NCI-H1417 treated with DMSO at 0.1 percent for 48 hours (cell line): ENCODE measurements around the gene CSKMT.
"Not testable (repeated sequence)": the region's sequence is repeated elsewhere in the genome, so short reads cannot be mapped to it uniquely, and the experiment has no call there.

Experiments used
- DNase-seq: peaks from one replicate; lab custom pipeline; 2025; lab: John Stamatoyannopoulos, UW

CSKMT gene

DNA sequence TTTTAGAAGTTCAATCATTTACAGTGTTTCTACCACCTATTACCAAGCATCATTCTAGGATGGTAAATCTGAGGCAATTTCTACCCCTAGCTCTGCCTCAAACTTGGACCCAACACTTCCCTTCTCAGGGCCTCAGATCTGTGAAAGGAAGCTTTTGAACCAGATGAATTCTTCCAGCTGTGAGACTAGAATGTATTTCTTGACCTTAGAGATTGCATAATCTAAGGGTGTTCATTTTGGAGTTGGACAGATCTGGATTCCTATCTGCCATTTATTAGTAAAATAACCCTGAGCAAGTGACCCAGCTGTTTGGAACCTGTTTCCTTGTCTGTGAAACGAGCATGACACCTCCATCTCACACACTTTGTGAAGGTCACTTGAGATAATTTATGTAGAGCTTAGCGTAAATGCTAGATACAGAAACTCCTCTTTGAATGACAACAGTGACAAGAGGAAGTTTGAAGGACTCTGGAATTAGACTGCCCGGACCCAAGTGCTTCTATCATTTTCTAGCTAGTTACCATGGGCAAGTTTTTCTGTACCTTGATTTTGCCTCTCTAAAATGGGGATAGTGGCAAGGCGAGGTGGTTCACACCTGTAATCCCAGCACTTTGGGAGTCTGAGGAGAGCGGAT lies 8.2 kb upstream of the CSKMT start:
- no peak for DNase-seq

DNA sequence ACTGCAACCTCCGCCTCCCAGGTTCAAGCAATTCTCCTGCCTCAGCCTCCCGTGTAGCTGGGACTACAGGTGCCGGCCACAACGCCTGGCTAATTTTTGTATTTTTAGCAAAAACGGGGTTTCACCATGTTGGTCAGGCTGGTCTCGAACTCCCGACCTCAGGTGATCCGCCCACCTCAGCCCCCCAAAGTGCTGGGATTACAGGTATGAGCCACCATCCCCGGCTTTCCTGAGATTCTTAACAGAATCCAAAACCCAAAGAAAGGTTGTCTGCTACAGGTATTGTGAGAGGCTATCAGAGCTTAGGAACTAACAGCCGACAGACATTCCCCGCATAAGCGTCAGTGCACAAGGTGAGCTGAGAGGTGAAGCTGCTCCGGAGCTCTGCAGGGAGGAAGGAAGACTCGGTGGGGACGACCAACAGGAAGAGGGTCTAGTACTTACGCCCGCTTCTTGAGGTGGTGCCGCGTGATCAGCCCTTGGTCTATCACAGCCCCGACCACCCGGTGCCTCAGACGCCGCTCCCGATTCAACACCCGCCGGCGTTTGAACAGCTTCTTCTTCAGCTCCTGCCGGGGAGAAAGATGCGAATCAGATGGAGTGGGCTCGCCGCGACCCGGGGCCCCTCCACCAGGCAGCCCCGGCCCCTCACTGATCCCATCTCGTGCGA lies 572 bp upstream of the CSKMT start:
- DNase-seq, result peak; percentile 51

DNA sequence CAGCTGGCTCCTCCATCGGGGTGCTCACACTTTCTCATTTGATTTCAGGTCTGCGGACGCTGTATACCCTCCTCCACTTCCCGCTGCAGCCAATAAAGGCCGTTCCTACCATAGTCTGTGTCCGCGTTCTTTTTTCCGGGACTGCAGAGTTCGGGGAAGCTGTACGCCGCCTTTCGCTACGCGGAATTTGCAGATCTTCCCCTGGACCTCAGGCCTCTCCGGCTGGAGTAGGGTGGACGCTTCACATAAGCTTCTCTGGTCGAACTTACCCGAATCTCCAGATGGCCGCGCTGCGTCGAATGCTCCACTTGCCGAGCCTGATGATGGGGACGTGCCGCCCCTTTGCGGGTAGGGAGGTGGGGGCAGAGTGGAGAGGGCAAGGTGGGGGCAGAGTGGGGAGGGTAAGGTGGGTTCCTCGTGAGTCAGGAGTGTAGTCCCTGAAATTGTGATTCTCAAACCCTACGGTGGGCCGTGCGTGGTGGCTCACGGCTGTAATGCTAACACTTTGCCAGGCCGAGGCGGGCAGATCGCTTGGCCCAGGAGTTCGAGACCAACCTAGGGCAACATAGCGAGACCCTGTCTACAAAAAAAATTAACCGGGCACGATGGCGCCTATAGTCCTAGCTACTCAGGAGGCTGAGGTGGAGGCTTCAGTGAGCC lies 617 bp downstream of the CSKMT start:
- no peak for DNase-seq

DNA sequence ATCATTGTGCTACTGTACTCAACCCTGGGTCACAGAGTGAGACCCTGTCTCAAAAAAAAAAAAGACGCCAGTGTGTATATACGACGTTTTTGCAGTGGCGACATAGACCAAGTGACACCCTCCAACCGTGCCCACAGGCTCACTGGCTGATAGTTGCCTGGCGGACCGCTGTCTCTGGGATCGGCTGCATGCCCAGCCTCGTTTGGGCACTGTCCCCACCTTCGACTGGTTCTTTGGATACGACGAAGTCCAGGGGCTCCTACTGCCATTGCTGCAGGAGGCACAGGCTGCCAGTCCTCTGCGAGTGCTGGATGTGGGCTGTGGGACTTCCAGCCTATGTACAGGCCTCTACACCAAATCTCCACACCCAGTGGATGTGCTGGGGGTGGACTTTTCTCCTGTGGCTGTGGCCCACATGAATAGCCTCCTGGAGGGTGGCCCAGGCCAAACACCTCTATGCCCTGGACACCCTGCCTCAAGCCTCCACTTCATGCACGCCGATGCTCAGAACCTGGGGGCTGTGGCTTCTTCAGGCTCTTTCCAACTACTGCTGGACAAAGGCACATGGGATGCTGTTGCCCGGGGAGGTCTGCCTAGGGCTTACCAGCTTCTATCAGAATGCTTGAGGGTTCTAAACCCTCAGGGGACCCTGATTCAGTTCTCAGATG lies 1.3 kb downstream of the CSKMT start:
- no peak for DNase-seq

DNA sequence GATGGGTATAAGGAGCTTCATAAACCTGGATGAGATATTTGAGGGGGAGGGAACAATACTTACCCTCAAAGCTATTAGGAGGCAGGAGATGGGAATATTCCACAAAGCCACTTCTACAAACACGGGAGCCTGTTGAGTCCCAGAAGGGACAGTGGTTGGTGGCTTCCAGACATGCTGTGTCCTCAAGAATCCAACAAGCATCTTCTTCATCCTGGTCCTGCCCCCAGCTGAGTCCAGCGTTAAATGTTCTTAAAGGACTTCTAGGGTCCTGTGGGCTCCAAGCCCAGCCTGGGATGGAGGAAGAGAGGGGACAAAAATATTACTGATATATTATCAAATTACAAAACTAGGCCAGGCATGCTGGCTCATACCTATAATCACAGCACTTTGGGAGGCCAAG lies 2.3 kb downstream of the CSKMT start:
- no peak for DNase-seq

DNA sequence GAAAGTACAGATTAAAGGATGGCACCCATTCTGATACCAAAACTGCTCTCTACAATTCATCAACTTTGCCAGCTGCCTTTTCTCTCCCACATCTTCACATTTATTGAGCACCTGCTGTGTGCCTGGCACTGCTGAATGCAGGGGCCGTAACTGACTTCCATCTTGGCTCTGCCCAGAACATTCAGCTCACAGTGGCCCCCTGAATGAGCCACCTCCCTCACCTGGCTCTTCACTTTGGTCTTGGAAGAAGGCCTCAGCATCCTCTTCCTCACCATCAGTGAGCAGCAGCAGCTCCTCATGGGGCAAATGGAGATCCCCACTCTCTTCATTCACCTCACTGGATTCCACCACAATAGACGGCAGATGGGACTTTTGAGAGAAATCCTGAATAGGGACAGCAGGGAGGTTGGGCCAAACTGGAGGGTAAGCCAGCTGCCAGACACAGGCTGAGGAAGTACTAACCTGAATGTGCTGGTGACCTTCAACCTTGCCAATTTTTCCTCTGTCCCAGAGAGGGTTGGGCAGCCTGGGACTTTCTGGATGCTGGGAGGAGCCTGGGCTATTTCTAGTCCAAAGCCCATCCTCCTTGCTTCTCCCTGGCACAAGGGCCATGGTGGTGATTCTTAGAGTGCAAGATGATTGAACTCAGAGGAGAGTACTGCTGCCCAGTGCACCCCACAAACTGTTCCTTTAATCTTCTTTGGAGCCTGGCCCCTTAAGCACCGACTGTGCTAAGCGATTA lies 4.5 kb downstream of the CSKMT start:
- no peak for DNase-seq

DNA sequence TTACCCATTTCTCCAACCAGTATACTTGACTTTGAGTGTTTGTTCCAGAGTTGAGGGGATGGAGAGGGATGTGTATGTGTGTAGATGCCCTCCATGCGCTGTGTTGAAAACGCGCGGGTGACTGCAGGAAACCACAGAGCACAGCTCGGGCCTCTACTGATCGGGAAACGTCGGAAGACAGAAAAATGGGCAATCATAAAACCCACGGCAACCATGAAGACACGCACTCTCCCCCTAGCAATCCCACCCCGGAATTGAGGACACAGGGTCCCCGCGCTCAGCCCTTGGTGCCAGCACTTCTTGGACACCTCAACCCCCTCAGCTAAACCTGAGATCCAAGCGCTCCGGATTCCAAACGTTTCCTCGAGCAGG lies 6.1 kb downstream of the CSKMT start:
- no peak for DNase-seq

DNA sequence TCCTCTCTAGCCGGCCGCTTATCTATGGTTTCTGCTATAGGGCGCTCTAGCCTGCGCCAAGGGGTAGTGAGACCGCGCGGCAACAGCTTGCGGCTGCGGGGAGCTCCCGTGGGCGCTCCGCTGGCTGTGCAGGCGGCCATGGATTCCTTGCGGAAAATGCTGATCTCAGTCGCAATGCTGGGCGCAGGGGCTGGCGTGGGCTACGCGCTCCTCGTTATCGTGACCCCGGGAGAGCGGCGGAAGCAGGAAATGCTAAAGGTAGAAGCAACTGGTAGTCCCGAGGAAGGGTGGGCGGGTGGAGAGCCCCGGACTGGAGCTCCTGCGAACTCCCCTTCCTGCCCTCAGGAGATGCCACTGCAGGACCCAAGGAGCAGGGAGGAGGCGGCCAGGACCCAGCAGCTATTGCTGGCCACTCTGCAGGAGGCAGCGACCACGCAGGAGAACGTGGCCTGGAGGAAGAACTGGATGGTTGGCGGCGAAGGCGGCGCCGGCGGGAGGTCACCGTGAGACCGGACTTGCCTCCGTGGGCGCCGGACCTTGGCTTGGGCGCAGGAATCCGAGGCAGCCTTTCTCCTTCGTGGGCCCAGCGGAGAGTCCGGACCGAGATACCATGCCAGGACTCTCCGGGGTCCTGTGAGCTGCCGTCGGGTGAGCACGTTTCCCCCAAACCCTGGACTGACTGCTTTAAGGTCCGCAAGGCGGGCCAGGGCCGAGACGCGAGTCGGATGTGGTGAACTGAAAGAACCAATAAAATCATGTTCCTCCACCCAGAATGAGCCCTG lies 6.7 kb downstream of the CSKMT start, which contains the start of the genes LBHD1 and UQCC3:
LBHD1 (minus strand) TSS at position 660 of the 782 bp plus-strand sequence. CDS start 2,236 bp downstream, outside the sequence.
UQCC3 (plus strand) TSS at position 66 of the 782 bp plus-strand sequence; CDS start at position 139, 73 bp downstream.
- peak; percentile 20 for DNase-seq

DNA sequence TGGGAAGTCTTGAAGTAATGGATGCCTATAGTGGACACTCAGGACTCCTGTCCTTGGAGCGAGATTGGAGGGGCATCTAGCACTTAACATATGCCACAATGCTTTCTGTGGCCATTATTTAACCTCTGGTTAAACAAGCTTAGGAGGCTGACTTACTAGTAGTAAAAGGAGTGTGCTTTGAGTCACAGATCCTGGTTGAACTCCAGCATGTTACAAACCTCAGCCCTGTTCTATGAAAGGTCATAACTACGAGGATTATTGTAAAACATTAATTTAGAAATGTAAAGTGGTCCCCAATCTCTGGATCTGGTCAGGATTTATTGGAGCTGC lies 8.0 kb downstream of the CSKMT start:
- DNase-seq, result no peak

DNA sequence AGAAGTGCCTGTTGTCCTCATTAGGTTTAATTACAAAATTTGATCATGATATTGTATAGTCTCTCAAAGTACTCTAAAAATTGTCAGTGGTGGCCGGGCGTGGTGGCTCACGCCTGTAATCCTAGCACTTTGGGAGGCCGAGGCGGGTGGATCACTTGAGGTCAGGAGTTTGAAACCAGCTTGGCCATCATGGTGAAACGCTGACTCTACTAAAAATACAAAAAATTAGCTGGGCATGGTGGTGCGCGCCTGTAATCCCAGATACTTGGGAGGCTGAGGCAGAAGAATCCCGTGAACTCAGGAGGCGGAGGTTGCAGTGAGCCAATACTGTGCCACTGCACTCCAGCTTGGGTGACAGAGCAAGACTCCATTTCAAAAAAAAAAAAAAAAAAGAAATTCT lies 10.3 kb downstream of the CSKMT start:
- not testable (repeated sequence) for DNase-seq

DNA sequence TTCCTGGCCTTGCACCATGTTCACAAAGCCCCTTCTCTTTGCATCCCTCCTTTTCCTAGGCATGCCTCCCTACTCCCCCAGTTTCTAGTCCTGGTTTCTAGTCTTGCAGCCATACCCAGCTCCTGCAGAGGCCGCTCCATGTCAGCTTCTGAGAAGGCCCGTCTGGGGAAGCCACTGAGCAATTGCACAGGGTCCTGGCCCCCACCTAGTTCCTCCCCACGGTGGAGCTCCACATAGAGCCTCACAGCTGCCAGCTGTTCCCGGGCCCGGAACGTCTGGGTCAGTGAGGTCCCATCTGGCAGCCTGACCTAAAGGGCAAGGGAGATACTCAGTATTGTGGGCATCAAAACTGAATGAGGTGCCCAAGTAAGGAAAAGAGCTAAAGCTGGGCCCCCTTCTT lies 11.6 kb downstream of the CSKMT start:
- DNase-seq, result no peak

DNA sequence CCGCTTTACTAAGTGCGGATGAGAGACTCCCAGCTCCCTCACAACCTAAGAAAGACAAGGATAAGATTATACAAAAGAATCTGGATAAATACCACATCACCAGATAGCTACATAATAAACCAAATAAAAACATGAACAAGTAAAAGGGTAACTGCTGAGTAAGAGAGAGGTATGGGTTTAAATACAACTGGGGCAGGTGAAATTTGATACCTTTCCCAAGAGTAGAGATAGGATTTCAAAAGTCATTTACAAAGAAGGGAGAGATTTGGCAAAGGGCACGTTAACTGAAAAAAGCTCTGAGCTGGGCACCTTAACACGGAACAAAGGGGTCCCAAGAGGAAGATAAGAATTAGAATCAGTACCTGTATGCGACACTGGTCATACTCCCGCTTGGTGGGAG lies 12.0 kb downstream of the CSKMT start:
- DNase-seq, result no peak

DNA sequence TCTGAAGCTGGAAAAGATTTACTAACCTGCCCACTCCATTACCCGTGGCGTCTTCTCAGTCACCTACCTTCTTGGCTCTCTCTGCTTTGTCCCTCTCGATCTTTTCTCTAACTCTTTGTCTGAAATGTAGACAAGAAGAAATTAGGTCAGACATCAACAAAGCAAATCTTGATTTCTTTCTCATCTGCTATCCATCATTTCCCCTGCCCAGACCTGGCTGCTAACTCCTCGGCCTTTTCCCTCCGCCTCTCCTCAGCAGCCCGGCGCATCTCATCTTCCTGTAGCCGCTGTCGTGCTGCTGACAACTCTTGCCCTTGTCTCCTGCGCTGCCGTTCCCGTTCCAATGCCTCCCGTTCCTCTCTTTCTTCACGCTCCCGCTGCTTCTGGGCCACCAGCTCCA lies 12.6 kb downstream of the CSKMT start:
- DNase-seq, result no peak

DNA sequence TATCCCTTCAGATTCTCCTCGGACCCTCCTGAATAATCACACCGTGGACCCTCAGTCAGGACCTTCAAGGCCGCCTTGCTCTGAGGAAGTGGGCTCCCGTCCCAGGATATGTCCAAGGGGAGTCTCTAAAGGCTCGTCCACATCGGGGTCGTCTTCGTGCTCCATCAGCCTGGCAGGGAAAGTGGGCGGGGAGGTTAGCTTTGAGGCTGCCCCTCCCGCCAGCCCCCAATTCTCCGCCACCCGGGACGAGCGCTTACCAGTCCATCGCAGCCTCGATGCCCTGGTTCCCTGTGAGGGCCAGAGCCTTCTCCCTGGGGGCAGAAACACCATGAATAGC lies 13.3 kb downstream of the CSKMT start:
- DNase-seq, result no peak

DNA sequence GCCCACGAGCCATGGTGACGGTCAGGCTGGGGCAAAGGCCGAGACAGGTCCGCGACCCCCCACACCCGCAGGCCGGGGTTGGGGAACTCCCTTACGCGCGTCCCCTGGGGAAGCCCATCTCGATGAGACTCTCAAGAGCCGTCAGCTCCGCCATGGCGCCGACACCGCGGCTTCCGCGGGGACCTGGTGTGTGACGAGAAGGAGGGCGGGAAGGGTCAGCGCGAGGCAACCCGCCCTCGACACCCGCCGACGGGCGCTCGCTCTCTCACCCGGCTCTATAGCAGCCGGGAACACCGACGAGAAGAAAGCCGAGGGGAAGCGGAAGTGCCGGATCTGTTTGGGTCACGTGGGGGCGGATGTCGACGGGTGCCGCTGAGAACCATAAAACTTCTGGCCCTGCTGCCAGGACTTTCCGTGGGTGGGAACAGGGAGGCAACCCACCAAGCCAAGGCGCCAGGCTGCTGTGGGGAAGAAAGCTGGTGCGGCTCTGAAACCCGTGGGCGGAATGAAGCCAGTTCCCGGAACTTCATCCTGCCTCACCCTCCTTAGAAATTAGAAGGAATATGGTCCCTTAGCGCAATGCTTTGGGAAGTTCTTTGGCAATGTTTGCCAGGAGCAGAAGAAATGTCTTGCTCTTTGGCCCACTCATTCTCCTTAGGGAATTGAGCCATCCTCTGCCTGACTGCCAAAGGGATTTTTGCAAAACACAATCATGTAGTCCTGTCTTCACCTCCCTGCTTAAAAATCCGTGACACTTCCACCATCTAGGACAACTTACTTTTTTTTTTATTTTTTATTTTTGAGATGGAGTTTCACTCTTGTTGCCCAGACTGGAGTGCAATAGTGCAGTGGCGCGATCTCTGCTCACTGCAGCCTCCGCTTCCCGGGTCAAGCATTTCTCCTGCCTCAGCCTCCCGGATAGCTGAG lies 13.9 kb downstream of the CSKMT start, which contains the start of gene UBXN1:
UBXN1 (minus strand) TSS at position 304 of the 927 bp plus-strand sequence; CDS start at position 154, 150 bp downstream.
- peak; percentile 22 for DNase-seq

DNA sequence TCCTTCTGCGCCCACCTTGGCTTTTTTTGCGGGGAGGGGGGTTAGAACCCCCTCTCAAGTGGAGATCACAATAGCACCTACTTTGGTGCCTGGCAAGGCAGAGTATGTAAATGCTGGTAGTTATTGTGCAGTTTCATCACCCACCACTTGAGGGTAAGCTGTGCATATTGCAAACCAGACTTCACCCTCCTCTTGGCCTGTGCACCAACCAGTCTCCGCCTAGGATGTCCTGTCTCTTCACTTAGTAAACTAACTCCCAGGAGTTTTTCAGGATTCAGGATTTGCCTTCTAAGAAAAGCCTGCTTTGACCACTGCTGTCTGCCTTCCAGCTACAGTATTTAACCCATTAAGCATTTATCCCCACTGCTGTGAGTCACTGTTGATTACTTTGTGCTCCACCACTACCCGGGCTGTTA lies 15.7 kb downstream of the CSKMT start:
- DNase-seq, result no peak

DNA sequence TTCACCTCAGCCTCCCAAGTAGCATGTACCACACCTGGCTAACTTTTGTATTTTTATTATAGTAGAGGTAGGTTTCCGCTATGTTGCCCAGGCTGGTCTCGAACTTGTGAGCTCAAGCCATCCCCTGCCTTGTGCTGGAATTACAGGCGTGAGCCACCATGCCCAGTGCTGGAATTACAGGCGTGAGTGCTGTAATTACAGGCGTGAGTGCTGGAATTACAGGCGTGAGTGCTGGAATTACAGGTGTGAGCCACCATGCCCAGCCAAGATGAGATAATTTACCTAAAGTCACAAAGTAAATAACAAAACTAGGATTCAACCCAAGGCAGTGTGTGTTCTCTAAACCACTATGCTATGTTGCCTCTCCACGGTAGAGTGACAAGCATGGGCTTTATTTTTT lies 17.4 kb downstream of the CSKMT start:
- no peak for DNase-seq

DNA sequence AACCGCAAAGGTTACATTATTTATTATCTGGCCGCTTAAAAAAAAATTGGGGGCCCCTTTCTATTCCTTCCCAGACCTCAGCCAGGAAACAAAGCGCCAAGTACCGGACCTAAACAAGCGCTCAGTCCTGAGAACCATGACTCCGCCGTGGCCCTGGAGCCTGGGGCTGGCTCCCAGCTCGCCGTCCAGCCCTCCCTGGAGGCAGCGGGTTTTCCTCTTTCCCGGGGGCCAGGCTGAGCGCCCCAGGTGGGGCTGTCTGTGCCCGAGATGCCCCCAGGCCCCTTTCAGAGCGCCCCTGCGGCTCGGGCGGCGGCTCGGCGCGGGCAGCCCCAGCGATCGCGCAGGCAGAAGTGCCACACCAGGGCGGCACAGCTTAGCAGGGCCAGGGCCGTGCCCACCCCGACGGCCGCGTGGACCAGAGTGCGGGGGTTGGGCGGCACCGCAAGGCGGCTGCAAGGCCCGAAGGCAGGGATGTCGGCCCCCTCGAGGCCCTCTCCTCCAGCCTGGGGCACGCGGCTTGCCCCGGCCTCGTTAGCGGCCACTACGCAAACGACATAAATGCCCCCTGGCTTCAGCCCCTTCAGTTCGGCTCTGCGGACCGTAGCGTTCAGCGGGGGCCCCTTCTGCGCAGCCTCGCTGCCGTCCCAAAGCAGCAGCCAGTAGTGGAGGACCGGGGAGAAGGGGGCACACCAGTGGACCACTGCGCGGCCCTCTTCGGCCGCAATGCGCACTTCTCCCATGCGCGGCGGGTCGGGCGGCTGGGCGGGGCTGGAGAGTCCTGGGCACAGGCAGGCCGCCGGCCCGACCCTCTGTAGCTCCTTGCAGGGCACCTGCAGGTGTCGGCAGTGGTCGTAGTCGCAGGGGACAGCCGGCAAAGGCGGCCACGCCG lies 22.6 kb downstream of the CSKMT start:
- DNase-seq, result no peak

DNA sequence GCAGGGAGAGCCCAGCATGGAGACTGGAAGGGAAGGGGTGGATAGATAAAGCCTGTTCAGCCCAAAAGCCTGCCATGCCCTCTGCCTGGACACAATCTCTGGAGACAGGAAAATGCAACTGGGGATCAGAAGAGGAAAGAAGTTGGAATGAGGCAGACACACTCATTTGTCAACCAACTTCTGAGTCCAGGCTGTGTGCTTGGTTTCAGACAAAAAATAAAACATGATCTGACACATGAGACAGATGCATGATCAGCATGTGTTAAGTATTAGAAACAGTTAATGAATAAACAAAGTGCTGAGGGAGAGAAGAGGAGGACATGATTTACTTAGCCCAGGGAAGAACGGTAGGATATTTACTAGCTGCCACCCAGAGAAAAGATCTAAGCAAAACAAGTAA lies 23.4 kb downstream of the CSKMT start:
- no peak for DNase-seq
